KMS-11 (cell line): ENCODE measurements around the gene CCL22.

ENCODE experiments used
- H2AFZ ChIP-seq: fragments of 200-600 bp; sonication (generic); 2 replicates; pipeline ENCODE4 v1.6.1; 2016; ENCODE audit warnings: antibody characterized with exemption, mixed run types, low read depth
- H3K27ac ChIP-seq: fragments of 200-600 bp; sonication (generic); 2 replicates; pipeline ENCODE4 v1.6.1; 2016; ENCODE audit warnings: mild to moderate bottlenecking, mixed run types
- H3K27me3 ChIP-seq: fragments of 200-600 bp; sonication (generic); 2 replicates; pipeline ENCODE4 v1.6.1; 2017; ENCODE audit warnings: mild to moderate bottlenecking, low read depth, mixed run types, moderate library complexity; ENCODE audit not compliant: insufficient read depth
- H3K36me3 ChIP-seq: fragments of 200-600 bp; sonication (generic); 2 replicates; pipeline ENCODE4 v1.6.1; 2017; ENCODE audit warnings: mild to moderate bottlenecking, mixed run types; ENCODE audit not compliant: insufficient read depth
- H3K4me1 ChIP-seq: fragments of 200-600 bp; sonication (generic); 2 replicates; pipeline ENCODE4 v1.6.1; 2016; ENCODE audit warnings: mild to moderate bottlenecking, low read depth, mixed run types; ENCODE audit not compliant: poor library complexity, severe bottlenecking
- H3K4me2 ChIP-seq: fragments of 200-600 bp; sonication (generic); 2 replicates; pipeline ENCODE4 v1.7.0; 2016; ENCODE audit warnings: mild to moderate bottlenecking, mixed run types
- H3K4me3 ChIP-seq: fragments of 200-600 bp; sonication (generic); IDR thresholded peaks from 2 replicates; pipeline ENCODE4 v1.6.1; 2017; ENCODE audit warnings: low read depth, low read length, mixed read lengths; ENCODE audit not compliant: insufficient read depth
- H3K79me2 ChIP-seq: fragments of 200-600 bp; sonication (generic); 2 replicates; pipeline ENCODE4 v1.6.1; 2016; ENCODE audit warnings: low read depth, mixed run types; ENCODE audit not compliant: insufficient read depth
- H3K9ac ChIP-seq: fragments of 200-600 bp; sonication (generic); 2 replicates; pipeline ENCODE4 v1.6.1; 2016; ENCODE audit warnings: mild to moderate bottlenecking, mixed run types
- H4K20me1 ChIP-seq: fragments of 200-600 bp; sonication (generic); 2 replicates; pipeline ENCODE4 v1.6.1; 2016; ENCODE audit warnings: mild to moderate bottlenecking, mixed run types; ENCODE audit not compliant: insufficient read depth
- CTCF ChIP-seq: fragments of 200-600 bp; sonication (generic); conservative IDR thresholded peaks from 2 replicates; pipeline ENCODE4 v1.6.1; 2017; ENCODE audit warnings: low read depth, mild to moderate bottlenecking, antibody characterized with exemption, low read length, moderate library complexity, mixed read lengths

CCL22 gene

GRCh38 chr16:57315416-57315815 is 43.2 kb upstream of the CCL22 start:
- no peaks in the 10 kb centered on the region for H3K36me3 ChIP-seq
- H3K27me3 ChIP-seq, result no peaks in the 10 kb centered on the region
- no peaks in the 10 kb centered on the region for H3K79me2 ChIP-seq
- no peak overlapping the region for H3K4me2 ChIP-seq
- H3K27ac ChIP-seq, result no peak overlapping the region
- H3K4me1 ChIP-seq, result peaks cover 8% of the 10 kb centered on the region
- TF ChIP-seq CTCF, result no peak
- H2AFZ ChIP-seq, result no peak overlapping the region
- H3K9ac ChIP-seq, result no peak overlapping the region
- no peak overlapping the region for H3K4me3 ChIP-seq
- no peaks in the 10 kb centered on the region for H4K20me1 ChIP-seq

- Histone ChIP-seq H3K4me1 (peaks cover 8% of the 10 kb centered on the region), H3K4me3 (no peak overlapping the region), H4K20me1 (no peaks in the 10 kb centered on the region), H3K27me3 (no peaks in the 10 kb centered on the region), H3K79me2 (no peaks in the 10 kb centered on the region), H3K27ac (no peak overlapping the region), H2AFZ (no peak overlapping the region), H3K4me2 (no peak overlapping the region), H3K9ac (no peak overlapping the region), H3K36me3 (no peaks in the 10 kb centered on the region)
- TF ChIP-seq CTCF, result no peak
Measured at GRCh38 chr16:57316390-57317017, 42.1 kb upstream of the CCL22 start.

- Histone ChIP-seq H3K4me1 (peaks cover 8% of the 10 kb centered on the region), H2AFZ (no peak overlapping the region), H3K4me3 (no peak overlapping the region), H3K4me2 (no peak overlapping the region), H3K27me3 (no peaks in the 10 kb centered on the region), H4K20me1 (no peaks in the 10 kb centered on the region), H3K79me2 (no peaks in the 10 kb centered on the region), H3K9ac (no peak overlapping the region), H3K27ac (no peak overlapping the region), H3K36me3 (no peaks in the 10 kb centered on the region)
- no peak for TF ChIP-seq CTCF
Measured at GRCh38 chr16:57318240-57318970, 40.2 kb upstream of the CCL22 start.

- Histone ChIP-seq H2AFZ (no peak overlapping the region), H3K27me3 (no peaks in the 10 kb centered on the region), H3K27ac (no peak overlapping the region), H4K20me1 (no peaks in the 10 kb centered on the region), H3K36me3 (no peaks in the 10 kb centered on the region), H3K9ac (no peak overlapping the region), H3K4me3 (no peak overlapping the region), H3K79me2 (no peaks in the 10 kb centered on the region), H3K4me1 (peaks cover under 1% of the 10 kb centered on the region), H3K4me2 (no peak overlapping the region)
- TF ChIP-seq CTCF, result no peak
Measured at GRCh38 chr16:57319646-57320045, 38.9 kb upstream of the CCL22 start.
